Measurements from ENCODE around the gene DGCR2. TPM values are rescaled to one million over a fixed set of nuclear protein-coding genes. Genes with fewer than 3 reads are reported as not detected.

The DGCR2 gene
- total and polyA plus RNA-seq, 2 of the 4 experiments (the other 2 are of a cell fraction): 17.2 to 35.4 TPM

GRCh38 chr22:18997925-18998315, 124.3 kb downstream of the DGCR2 start:
- no peak overlapping the region for H2BK15ac ChIP-seq (ENCODE audit: low read depth, low read length)
- no peak overlapping the region for H3K23ac ChIP-seq (ENCODE audit: low read depth, low read length)
- no peak overlapping the region for H3K4me2 ChIP-seq (ENCODE audit: low read depth, low read length)
- ATAC-seq (ENCODE audit: low read depth) (no peak), DNase-seq (no peak)
- no peak overlapping the region for H2BK120ac ChIP-seq (ENCODE audit: low read depth, low read length)
- no peak overlapping the region for H3K27ac ChIP-seq (ENCODE audit: insufficient read depth, low read length)
- ChIA-PET POLR2A (ENCODE audit: unreplicated experiment) (no interaction called here), CTCF (no interaction called here)
- no peak overlapping the region for H3K14ac ChIP-seq (replicated peaks; ENCODE audit: low read depth, low read length)
- no peak overlapping the region for H2AK5ac ChIP-seq (ENCODE audit: low read depth, low read length)
- no peak overlapping the region for H2BK20ac ChIP-seq (ENCODE audit: low read depth, low read length)
- no peak overlapping the region for H2AK9ac ChIP-seq (replicated peaks; ENCODE audit: low read depth, low read length, poor library complexity)
- H3K27me3 ChIP-seq (ENCODE audit: control insufficient read depth, insufficient read depth, low read length): peaks cover 43% of the 10 kb centered on the region
- TF ChIP-seq CHD1 (IDR thresholded peaks at IDR 0.05; ENCODE audit: low read depth, low read length) (no peak), NFE2L2 (IDR thresholded peaks at IDR 0.05; ENCODE audit: low read depth, low read length) (no peak), USF2 (IDR thresholded peaks at IDR 0.05; ENCODE audit: low read depth, low read length) (no peak), RCOR1 (IDR thresholded peaks at IDR 0.05; ENCODE audit: insufficient replicate concordance, low read length) (no peak), FOS (IDR thresholded peaks at IDR 0.05; ENCODE audit: low read depth, low read length) (no peak), SMC3 (IDR thresholded peaks at IDR 0.05; ENCODE audit: low read depth, low read length) (no peak), MAFK (IDR thresholded peaks at IDR 0.05; ENCODE audit: low read depth, low read length) (no peak), RFX5 (IDR thresholded peaks at IDR 0.05; ENCODE audit: low read depth, low read length) (no peak), MAZ (IDR thresholded peaks at IDR 0.05; ENCODE audit: borderline replicate concordance, low read depth, low read length) (no peak), RAD21 (IDR thresholded peaks at IDR 0.05; ENCODE audit: low read length) (no peak)
- no peak overlapping the region for H3K4ac ChIP-seq (ENCODE audit: low read depth, low read length)
- H3K9me1 ChIP-seq (ENCODE audit: insufficient read depth, low read length): no peaks in the 10 kb centered on the region
- WGBS, 2 experiments (ENCODE audit: extremely low coverage in 2 of 2, insufficient read length in 1 of 2): 20% methylated on average over 13 of the region's 22 CpGs; no CpG with 5 or more reads in 1 of the 2 experiments
- intact Hi-C loops (cut with micrococcal nuclease): no loop called here
- H3K36me3 ChIP-seq (ENCODE audit: control insufficient read depth, insufficient read depth, low read length): no peaks in the 10 kb centered on the region
- BruUV-seq (replicated peaks): no TSS peak
- H4K91ac ChIP-seq (ENCODE audit: insufficient read depth, low read depth, low read length): no peak overlapping the region
- dilution Hi-C loops (cut with HindIII; ENCODE audit: low sequenced_read_pairs, unreplicated experiment): no loop called here
- no peak overlapping the region for H3K4me3 ChIP-seq (ENCODE audit: insufficient read depth, low read depth, low read length)
- no peak overlapping the region for H4K8ac ChIP-seq (ENCODE audit: low read depth in 2 of 2, low read length in 2 of 2)
- no peaks in the 10 kb centered on the region for H3K4me1 ChIP-seq (ENCODE audit: control insufficient read depth, insufficient read depth, low read length)
- H3K18ac ChIP-seq (ENCODE audit: low read depth, low read length): no peak overlapping the region
- no peak overlapping the region for H3K9ac ChIP-seq (ENCODE audit: low read depth, low read length)
- H4K5ac ChIP-seq (ENCODE audit: low read depth, low read length): no peak overlapping the region
- no peaks in the 10 kb centered on the region for H3K79me1 ChIP-seq (ENCODE audit: low read depth in 1 of 2, low read length in 2 of 2)
- H2AFZ ChIP-seq (replicated peaks; ENCODE audit: low read length, poor library complexity): no peak overlapping the region
- H3K9me3 ChIP-seq (ENCODE audit: control insufficient read depth, insufficient read depth, low read length): no peaks in the 10 kb centered on the region
- H4K20me1 ChIP-seq (ENCODE audit: insufficient read depth, low read length): no peaks in the 10 kb centered on the region
- H2BK5ac ChIP-seq (ENCODE audit: low read depth, low read length, poor library complexity, severe bottlenecking): no peak overlapping the region
- in situ Hi-C loops (cut with MboI; ENCODE audit: low sequenced_read_pairs): no loop called here
- H3K56ac ChIP-seq (ENCODE audit: extremely low read depth, insufficient read depth, low read length): no peak overlapping the region

All from IMR-90 (cell line).